ENCODE measurements around the gene PTPN2.

GRCh38 chr18:12751891-12752290, 132.1 kb downstream of the PTPN2 start:
- TF ChIP-seq RAD21 (conservative IDR thresholded peaks at IDR 0.05 in 1 of 2, IDR thresholded peaks at IDR 0.05 in 1 of 2): no peak
- no peak for TF ChIP-seq CTCF (IDR thresholded peaks at IDR 0.05)
